ENCODE results near the gene OBSL1.

The OBSL1 gene

GRCh38 chr2:219555956-219556355 is 15.4 kb downstream of the OBSL1 start:
- peaks cover 20% of the 10 kb centered on the region for H3K4me1 ChIP-seq (ENCODE audit: control insufficient read depth, insufficient read depth, low read length)
- no peak overlapping the region for H3K4me3 ChIP-seq (ENCODE audit: low read depth, low read length)
- no peaks in the 10 kb centered on the region for H3K9me3 ChIP-seq (ENCODE audit: control insufficient read depth, insufficient read depth, low read length)
- no peak overlapping the region for H3K9ac ChIP-seq (ENCODE audit: low read depth, low read length)
- peaks cover 16% of the 10 kb centered on the region for H3K27me3 ChIP-seq (ENCODE audit: control insufficient read depth, insufficient read depth, low read length)
- H3K36me3 ChIP-seq (ENCODE audit: control insufficient read depth, insufficient read depth, low read length) = peaks cover 17% of the 10 kb centered on the region
- no peak overlapping the region for H3K27ac ChIP-seq (ENCODE audit: low read depth, low read length)

- Histone ChIP-seq H3K36me3 (ENCODE audit: control insufficient read depth, insufficient read depth, low read length) (peaks cover 21% of the 10 kb centered on the region), H3K9me3 (ENCODE audit: control insufficient read depth, insufficient read depth, low read length) (no peaks in the 10 kb centered on the region), H3K27me3 (ENCODE audit: control insufficient read depth, insufficient read depth, low read length) (peaks cover 20% of the 10 kb centered on the region), H3K9ac (ENCODE audit: low read depth, low read length) (no peak overlapping the region), H3K27ac (ENCODE audit: low read depth, low read length) (no peak overlapping the region), H3K4me3 (ENCODE audit: low read depth, low read length) (no peak overlapping the region), H3K4me1 (ENCODE audit: control insufficient read depth, insufficient read depth, low read length) (peaks cover 7% of the 10 kb centered on the region)
These were observed 17.0 kb downstream of the OBSL1 start for GRCh38 chr2:219554350-219554749.

- Histone ChIP-seq H3K27me3 (ENCODE audit: control insufficient read depth, insufficient read depth, low read length) (peaks cover 20% of the 10 kb centered on the region), H3K4me1 (ENCODE audit: control insufficient read depth, insufficient read depth, low read length) (peaks cover 7% of the 10 kb centered on the region), H3K9ac (ENCODE audit: low read depth, low read length) (no peak overlapping the region), H3K9me3 (ENCODE audit: control insufficient read depth, insufficient read depth, low read length) (no peaks in the 10 kb centered on the region), H3K36me3 (ENCODE audit: control insufficient read depth, insufficient read depth, low read length) (peaks cover 23% of the 10 kb centered on the region), H3K27ac (ENCODE audit: low read depth, low read length) (no peak overlapping the region), H3K4me3 (ENCODE audit: low read depth, low read length) (peak overlapping the region; percentile 82; the same call in 1 of the 2 replicates)
These were observed 17.8 kb downstream of the OBSL1 start for GRCh38 chr2:219553463-219553963.

DNA sequence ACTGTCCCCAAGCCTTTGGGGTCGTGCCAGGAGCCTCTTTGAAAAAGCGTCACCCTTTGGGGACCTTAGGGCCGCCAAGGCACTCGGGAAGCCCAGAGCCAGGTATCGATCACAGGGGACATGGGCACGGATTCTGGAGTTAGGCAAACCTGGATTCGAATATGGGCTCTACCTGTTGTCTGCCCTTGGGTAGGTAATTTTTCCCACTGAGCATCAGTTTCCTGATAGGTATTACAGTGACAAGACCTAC is 18.2 kb downstream of the OBSL1 start:
- H3K9me3 ChIP-seq (ENCODE audit: control insufficient read depth, insufficient read depth, low read length) = no peaks in the 10 kb centered on the region
- H3K36me3 ChIP-seq (ENCODE audit: control insufficient read depth, insufficient read depth, low read length) = peaks cover 23% of the 10 kb centered on the region
- H3K27me3 ChIP-seq (ENCODE audit: control insufficient read depth, insufficient read depth, low read length) = peaks cover 20% of the 10 kb centered on the region
- H3K4me3 ChIP-seq (ENCODE audit: low read depth, low read length) = peak overlapping the region; percentile 82
- no peak overlapping the region for H3K27ac ChIP-seq (ENCODE audit: low read depth, low read length)
- peaks cover 7% of the 10 kb centered on the region for H3K4me1 ChIP-seq (ENCODE audit: control insufficient read depth, insufficient read depth, low read length)
- H3K9ac ChIP-seq (ENCODE audit: low read depth, low read length) = no peak overlapping the region

DNA sequence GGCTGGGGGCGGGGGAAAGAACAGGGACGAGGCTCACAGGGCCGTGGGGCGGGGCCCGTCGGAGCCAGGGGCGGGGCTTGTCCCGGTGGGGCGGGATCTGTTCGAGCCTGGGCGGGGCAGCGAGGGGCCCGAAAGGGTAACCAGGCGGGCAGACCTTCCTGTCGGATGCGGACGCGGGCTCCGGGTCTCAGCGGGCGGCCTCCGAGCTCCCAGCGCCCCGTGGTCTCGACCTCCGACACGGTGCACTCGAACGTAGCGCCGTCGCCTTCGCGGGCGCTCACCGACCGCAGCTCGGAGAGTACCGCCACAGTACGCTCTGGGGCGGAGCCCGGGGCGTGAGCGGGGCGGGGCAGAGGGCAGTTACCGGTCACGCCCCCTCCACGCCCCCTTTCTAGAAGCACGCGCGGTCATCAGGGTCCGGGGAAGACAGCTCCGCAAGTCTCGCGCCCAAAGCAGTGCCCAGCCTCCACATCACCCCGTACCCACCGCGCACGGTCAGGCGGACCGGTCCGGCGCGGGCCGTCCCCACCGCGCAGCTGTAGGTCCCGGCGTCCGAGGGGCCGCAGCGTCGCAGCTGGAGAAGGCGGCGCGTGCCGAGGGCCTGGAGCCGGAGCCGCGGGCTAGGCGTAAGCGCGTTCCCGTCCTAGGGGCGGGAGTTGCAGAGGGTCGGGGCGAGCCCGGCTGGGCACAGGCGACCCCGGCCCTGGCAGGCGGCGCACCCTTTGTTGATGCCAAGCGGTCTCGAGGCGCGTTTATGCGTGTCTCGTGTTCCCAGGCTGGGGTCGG is 18.8 kb downstream of the OBSL1 start:
- Histone ChIP-seq H3K27ac (ENCODE audit: low read depth, low read length) (peak overlapping the region; percentile 57), H3K9ac (ENCODE audit: low read depth, low read length) (no peak overlapping the region; the same call in 1 of the 2 replicates), H3K9me3 (ENCODE audit: control insufficient read depth, insufficient read depth, low read length) (no peaks in the 10 kb centered on the region), H3K4me3 (ENCODE audit: low read depth, low read length) (peak overlapping the region; percentile 82), H3K36me3 (ENCODE audit: control insufficient read depth, insufficient read depth, low read length) (peaks cover 23% of the 10 kb centered on the region), H3K27me3 (ENCODE audit: control insufficient read depth, insufficient read depth, low read length) (peaks cover 20% of the 10 kb centered on the region), H3K4me1 (ENCODE audit: control insufficient read depth, insufficient read depth, low read length) (peaks cover 7% of the 10 kb centered on the region)

- H3K4me1 ChIP-seq (ENCODE audit: control insufficient read depth, insufficient read depth, low read length) = peaks cover 7% of the 10 kb centered on the region
- peak overlapping the region; percentile 31 for H3K27ac ChIP-seq (ENCODE audit: low read depth, low read length)
- H3K27me3 ChIP-seq (ENCODE audit: control insufficient read depth, insufficient read depth, low read length) = peaks cover 20% of the 10 kb centered on the region
- H3K4me3 ChIP-seq (ENCODE audit: low read depth, low read length) = peak overlapping the region; percentile 82
- 0 out of 2 replicates have a peak overlapping the region, but pooled peaks have one; percentile 39 for H3K9ac ChIP-seq (ENCODE audit: low read depth, low read length)
- H3K36me3 ChIP-seq (ENCODE audit: control insufficient read depth, insufficient read depth, low read length) = peaks cover 26% of the 10 kb centered on the region
- H3K9me3 ChIP-seq (ENCODE audit: control insufficient read depth, insufficient read depth, low read length) = no peaks in the 10 kb centered on the region
These were observed 19.6 kb downstream of the OBSL1 start for GRCh38 chr2:219551441-219552381.

GRCh38 chr2:219549619-219550018 is 21.7 kb downstream of the OBSL1 start:
- Histone ChIP-seq H3K36me3 (ENCODE audit: control insufficient read depth, insufficient read depth, low read length) (peaks cover 17% of the 10 kb centered on the region), H3K27ac (ENCODE audit: low read depth, low read length) (no peak overlapping the region), H3K9me3 (ENCODE audit: control insufficient read depth, insufficient read depth, low read length) (no peaks in the 10 kb centered on the region), H3K27me3 (ENCODE audit: control insufficient read depth, insufficient read depth, low read length) (peaks cover 21% of the 10 kb centered on the region), H3K9ac (ENCODE audit: low read depth, low read length) (no peak overlapping the region), H3K4me1 (ENCODE audit: control insufficient read depth, insufficient read depth, low read length) (peaks cover 8% of the 10 kb centered on the region), H3K4me3 (ENCODE audit: low read depth, low read length) (no peak overlapping the region)

DNA sequence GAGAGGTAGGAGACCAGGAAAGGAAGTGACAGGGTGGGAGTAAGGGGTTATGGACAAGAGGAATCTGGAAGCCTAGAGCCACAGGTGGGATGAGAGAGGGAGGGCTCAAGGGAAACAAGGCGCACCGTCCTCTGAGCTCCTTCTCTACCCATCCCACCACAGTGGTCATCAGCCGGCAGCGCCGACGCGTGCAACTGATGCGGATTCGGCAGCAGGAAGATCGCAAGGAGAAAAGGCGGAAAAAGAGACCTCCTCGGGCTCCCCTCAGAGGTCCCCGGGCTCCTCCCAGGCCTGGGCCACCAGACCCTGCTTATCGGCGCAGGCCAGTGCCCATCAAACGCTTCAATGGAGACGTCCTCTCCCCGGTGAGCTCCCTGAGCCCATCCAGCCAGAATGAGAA is 22.3 kb downstream of the OBSL1 start:
- Histone ChIP-seq H3K4me3 (ENCODE audit: low read depth, low read length) (no peak overlapping the region), H3K9me3 (ENCODE audit: control insufficient read depth, insufficient read depth, low read length) (no peaks in the 10 kb centered on the region), H3K27ac (ENCODE audit: low read depth, low read length) (no peak overlapping the region), H3K27me3 (ENCODE audit: control insufficient read depth, insufficient read depth, low read length) (peaks cover 20% of the 10 kb centered on the region), H3K9ac (ENCODE audit: low read depth, low read length) (no peak overlapping the region), H3K4me1 (ENCODE audit: control insufficient read depth, insufficient read depth, low read length) (peaks cover 11% of the 10 kb centered on the region), H3K36me3 (ENCODE audit: control insufficient read depth, insufficient read depth, low read length) (peaks cover 17% of the 10 kb centered on the region)

- Histone ChIP-seq H3K9ac (ENCODE audit: low read depth, low read length) (no peak overlapping the region), H3K27ac (ENCODE audit: low read depth, low read length) (no peak overlapping the region), H3K36me3 (ENCODE audit: control insufficient read depth, insufficient read depth, low read length) (peaks cover 17% of the 10 kb centered on the region), H3K4me3 (ENCODE audit: low read depth, low read length) (no peak overlapping the region), H3K4me1 (ENCODE audit: control insufficient read depth, insufficient read depth, low read length) (peaks cover 9% of the 10 kb centered on the region; the same call in 1 of the 2 replicates), H3K9me3 (ENCODE audit: control insufficient read depth, insufficient read depth, low read length) (no peaks in the 10 kb centered on the region), H3K27me3 (ENCODE audit: control insufficient read depth, insufficient read depth, low read length) (peaks cover 8% of the 10 kb centered on the region)
These were observed 23.7 kb downstream of the OBSL1 start for GRCh38 chr2:219547621-219548020.

GRCh38 chr2:219545943-219546352 is 25.4 kb downstream of the OBSL1 start:
- no peak overlapping the region for H3K4me3 ChIP-seq (ENCODE audit: low read depth, low read length)
- H3K9ac ChIP-seq (ENCODE audit: low read depth, low read length) = no peak overlapping the region
- H3K27ac ChIP-seq (ENCODE audit: low read depth, low read length) = no peak overlapping the region
- peaks cover 12% of the 10 kb centered on the region; the same call in 1 of the 2 replicates for H3K4me1 ChIP-seq (ENCODE audit: control insufficient read depth, insufficient read depth, low read length)
- H3K27me3 ChIP-seq (ENCODE audit: control insufficient read depth, insufficient read depth, low read length) = peaks cover 13% of the 10 kb centered on the region
- H3K36me3 ChIP-seq (ENCODE audit: control insufficient read depth, insufficient read depth, low read length) = peaks cover 22% of the 10 kb centered on the region
- no peaks in the 10 kb centered on the region for H3K9me3 ChIP-seq (ENCODE audit: control insufficient read depth, insufficient read depth, low read length)
